DMS53 (cell line): ENCODE measurements around the gene CSRP2.
A peak's percentile ranks its signal among the peaks of the same experiment; 100 is the strongest.

Experiments
- DNase-seq: peaks from one replicate; lab custom pipeline; 2025; lab: John Stamatoyannopoulos, UW

The CSRP2 gene

GRCh38 chr12:76891609-76892008 is 12.8 kb upstream of the CSRP2 start:
- no peak for DNase-seq

GRCh38 chr12:76890151-76891143 is 11.6 kb upstream of the CSRP2 start:
- peak; percentile 68 for DNase-seq

GRCh38 chr12:76888775-76889174 is 10.0 kb upstream of the CSRP2 start:
- no peak for DNase-seq

- peak; percentile 18 for DNase-seq
Observed at GRCh38 chr12:76883811-76884210, 5.0 kb upstream of the CSRP2 start.

- DNase-seq: no peak
Observed at GRCh38 chr12:76883151-76883550, 4.3 kb upstream of the CSRP2 start.

- DNase-seq: no peak
Observed at GRCh38 chr12:76882367-76882766, 3.5 kb upstream of the CSRP2 start.

GRCh38 chr12:76881142-76881541 is 2.3 kb upstream of the CSRP2 start:
- no peak for DNase-seq

GRCh38 chr12:76880519-76881023 is 1.8 kb upstream of the CSRP2 start:
- DNase-seq: no peak

GRCh38 chr12:76879710-76880518 is 1.1 kb upstream of the CSRP2 start:
- DNase-seq: no peak

GRCh38 chr12:76878099-76878898 is 520 bp downstream of the CSRP2 start:
- DNase-seq: peak; percentile 82

GRCh38 chr12:76876696-76877229 is 2.1 kb downstream of the CSRP2 start:
- DNase-seq: no peak

GRCh38 chr12:76874491-76875190 is 4.2 kb downstream of the CSRP2 start:
- DNase-seq: no peak

GRCh38 chr12:76874027-76874426 is 4.8 kb downstream of the CSRP2 start:
- DNase-seq: no peak

GRCh38 chr12:76872415-76872814 is 6.4 kb downstream of the CSRP2 start:
- DNase-seq: no peak

- no peak for DNase-seq
Observed at GRCh38 chr12:76871742-76872141, 7.1 kb downstream of the CSRP2 start.

- no peak for DNase-seq
Observed at GRCh38 chr12:76871082-76871481, 7.7 kb downstream of the CSRP2 start.

- peak; percentile 48 for DNase-seq
Observed at GRCh38 chr12:76866726-76867125, 12.1 kb downstream of the CSRP2 start.

GRCh38 chr12:76866151-76866567 is 12.7 kb downstream of the CSRP2 start:
- DNase-seq: no peak

GRCh38 chr12:76864791-76865400 is 13.9 kb downstream of the CSRP2 start:
- no peak for DNase-seq

GRCh38 chr12:76863837-76864236 is 15.0 kb downstream of the CSRP2 start:
- no peak for DNase-seq
